GM19099 (cell line): Measurements from ENCODE around the gene PHLDB2.

Experiments
- POLR2A ChIP-seq: IDR thresholded peaks from 3 replicates; pipeline ENCODE4 v1.6.1; 2011; ENCODE audit warnings: low read depth; ENCODE audit not compliant: insufficient read length; ENCODE audit errors: extremely low read depth

PHLDB2 gene

GRCh38 chr3:111952086-111952485 lies 93.0 kb downstream of the PHLDB2 start:
- TF ChIP-seq POLR2A, result no peak

DNA sequence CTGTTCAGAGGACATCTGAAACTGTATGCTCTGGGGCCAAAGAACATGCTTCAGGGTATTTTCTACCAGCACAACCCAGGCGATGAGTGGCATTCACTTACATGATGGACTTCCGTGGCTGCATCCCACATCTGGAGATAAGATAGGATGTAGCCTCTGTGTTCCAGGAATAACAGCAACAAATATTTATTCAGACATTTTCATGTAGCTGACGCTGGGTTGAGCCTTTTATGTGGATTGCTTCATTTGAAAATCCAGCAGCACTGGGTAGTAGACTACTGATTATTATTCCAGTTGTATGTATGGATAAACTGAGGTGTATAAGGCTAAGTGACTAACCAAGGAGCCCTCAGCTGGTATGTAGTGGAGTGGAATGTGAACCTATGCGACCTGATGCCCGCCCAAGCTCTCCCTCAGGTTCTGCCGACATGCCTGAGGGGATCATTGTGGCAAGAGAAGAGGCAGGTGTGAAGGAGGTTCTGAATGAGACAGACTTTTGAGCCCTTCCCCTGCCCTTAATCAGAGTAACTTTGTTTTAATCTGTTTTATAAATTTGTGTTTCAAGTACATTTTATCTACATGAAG lies 93.9 kb downstream of the PHLDB2 start:
- TF ChIP-seq POLR2A, result no peak

GRCh38 chr3:111954228-111954990 lies 95.3 kb downstream of the PHLDB2 start:
- TF ChIP-seq POLR2A, result no peak

DNA sequence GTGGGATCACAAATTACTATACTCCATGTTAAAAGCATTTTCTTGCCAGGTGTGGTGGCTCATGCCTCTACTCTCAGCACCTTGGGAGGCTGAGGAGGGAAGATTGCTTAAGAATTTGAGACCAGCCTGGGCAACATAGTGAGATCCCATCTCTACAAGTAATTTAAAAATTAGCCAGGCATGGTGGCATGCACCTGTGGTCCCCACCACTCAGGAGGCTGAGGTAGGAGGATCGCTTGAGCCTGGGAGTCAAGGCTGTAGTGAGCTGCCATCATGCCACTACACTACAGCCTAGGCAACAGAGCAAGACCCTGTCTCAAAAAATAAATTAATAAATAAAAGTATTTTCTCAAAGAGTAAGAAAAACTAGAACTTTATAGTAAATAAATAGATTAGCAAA lies 96.8 kb downstream of the PHLDB2 start:
- no peak for TF ChIP-seq POLR2A

DNA sequence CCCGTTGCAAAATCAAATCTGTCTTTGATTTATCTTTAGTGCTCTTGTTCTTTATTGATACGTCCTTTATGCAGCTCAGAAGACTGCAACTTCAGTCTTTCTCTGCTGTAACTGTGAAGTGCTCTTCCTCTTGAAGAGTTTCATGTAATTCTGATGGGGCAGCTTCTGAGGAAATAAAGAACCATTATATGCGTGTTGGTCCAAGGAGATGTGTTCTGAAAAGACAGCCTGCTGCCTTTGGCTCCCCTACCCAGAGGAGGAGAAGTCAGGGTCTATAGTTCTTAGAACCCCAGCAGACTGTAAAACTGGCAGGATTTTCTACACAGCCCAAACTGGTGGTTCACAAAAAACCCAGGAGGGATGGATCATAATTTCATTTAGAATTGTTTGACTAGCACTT lies 97.4 kb downstream of the PHLDB2 start:
- TF ChIP-seq POLR2A, result no peak

- TF ChIP-seq POLR2A, result no peak
These were observed 98.1 kb downstream of the PHLDB2 start for GRCh38 chr3:111956995-111957734.

GRCh38 chr3:111961461-111962164 lies 102.5 kb downstream of the PHLDB2 start:
- no peak for TF ChIP-seq POLR2A

DNA sequence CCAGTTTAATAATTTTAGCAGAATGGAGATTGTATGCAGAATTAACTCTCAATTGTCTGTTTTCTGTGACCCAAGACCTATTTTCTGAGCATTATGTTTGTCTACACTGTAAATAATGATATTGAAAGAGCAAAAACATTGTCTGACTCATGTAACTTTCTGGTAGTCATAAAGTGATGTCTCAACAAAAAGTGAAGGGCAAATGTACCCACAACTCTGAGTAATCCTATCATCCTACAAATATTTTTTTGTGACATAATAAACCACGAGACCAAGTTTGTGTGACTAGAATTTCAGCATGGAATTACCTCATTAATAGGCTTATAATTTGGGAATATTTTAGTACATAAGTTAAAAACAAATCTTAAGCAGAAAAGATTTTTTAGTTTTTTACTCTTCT lies 104.4 kb downstream of the PHLDB2 start:
- TF ChIP-seq POLR2A, result no peak

DNA sequence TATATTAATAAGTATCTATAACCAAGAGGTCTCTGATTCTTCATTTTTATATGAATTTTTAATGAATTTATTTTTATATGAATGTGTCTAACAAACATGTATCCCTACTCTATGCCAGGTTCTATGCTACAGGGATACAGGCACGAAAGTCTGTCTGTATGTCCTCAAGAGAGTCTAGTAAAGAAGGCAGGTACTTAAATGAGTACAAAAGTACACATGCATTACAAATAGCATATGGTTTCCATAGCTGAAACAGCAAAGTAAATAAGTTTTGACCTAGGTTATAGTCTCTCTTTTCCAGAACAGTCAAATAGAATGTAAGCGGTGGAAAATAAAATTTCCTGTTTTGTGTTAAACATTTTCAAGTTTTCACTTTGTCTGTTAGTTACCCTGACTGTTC lies 106.4 kb downstream of the PHLDB2 start:
- no peak for TF ChIP-seq POLR2A

DNA sequence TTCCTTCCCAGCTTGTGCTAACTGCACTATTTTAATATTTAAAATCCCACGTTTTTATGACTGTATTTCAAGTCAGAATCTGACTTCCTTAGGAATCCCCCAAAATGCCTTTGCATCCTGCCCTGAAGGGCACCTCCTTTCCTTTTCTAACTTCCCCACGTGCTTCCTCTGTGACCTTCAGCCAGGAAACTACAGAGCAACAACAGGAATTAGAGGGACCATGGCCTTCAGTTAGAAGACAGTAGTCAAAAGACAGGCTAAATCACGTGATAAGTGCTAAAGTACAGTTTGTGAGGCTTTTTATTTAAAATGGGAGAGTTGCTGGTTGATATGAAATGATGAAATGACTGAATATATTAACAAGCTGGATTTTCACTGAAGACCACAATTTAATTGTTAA lies 108.0 kb downstream of the PHLDB2 start:
- TF ChIP-seq POLR2A, result no peak

DNA sequence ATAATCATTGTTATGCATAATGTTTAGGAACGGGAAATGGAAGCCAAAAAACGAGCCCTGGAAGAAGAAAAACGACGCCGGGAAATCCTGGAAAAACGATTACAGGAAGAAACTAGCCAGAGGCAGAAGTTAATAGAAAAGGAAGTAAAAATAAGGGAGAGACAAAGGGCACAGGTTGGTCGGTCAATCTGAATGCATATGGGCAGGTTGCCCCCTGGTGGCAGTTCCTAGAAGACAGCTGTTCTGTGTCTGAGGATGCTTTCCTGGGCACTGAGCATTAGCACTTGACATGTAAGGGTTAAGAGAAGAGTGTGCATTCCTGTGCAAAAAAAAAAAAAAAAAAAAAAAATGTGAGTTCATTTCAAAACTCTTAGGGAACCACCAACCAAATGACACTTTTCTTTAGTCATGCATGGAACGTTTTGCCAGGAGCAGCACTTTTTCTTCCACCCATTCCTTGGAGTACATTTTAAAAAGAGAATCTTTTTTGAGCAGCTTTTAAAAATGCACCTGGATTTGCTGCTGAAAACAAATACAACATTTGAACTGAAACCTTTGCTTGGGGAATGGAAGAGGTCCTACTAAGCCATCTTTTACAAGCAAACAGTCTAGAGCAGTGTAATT lies 108.7 kb downstream of the PHLDB2 start:
- TF ChIP-seq POLR2A, result no peak

GRCh38 chr3:111968319-111969054 lies 109.4 kb downstream of the PHLDB2 start:
- no peak for TF ChIP-seq POLR2A

DNA sequence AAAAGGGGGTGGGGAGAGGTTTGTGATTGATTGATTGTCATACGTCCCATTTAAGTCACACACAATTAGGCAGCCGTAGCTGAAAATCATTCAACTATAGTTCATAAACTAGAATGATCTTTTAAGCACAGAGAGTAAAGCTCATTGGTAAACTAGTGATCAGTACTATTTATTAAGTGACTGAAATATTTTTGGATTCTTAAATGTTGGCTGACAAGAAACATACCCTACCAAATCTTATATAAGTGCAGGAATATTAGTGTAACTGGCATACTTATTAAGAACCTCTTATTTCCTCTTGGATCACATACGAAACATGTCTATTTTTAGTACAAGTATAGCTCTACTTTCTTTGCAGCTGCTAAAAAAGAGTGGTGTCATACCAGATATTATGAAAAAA lies 111.3 kb downstream of the PHLDB2 start:
- no peak for TF ChIP-seq POLR2A

DNA sequence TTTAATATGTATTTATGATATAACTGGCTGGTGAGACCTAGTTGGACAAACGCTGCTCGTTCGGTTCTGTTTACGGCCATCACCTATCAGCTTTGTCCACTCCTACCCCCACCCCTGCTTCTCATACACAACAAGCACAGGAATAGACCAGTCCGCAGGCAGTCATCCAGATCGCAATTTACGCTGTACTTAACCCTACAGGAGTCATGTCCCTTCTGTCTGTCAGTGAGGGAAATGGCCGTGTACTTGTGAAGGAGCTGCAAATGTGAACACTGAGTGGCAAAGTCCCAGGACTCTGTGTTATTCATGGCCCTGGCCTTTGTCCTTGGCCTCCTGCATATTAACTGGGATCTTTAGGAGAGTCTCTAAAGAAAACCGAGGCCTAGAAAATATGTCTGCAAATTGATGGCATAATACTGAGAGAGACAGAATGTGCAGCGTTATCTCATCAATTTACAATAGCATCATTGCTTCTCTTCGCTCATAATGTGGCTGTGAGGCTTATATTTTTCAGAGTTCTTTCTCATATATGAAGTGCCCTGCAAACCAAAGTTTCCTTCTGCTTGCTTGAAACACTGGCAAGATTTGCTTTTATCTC lies 112.6 kb downstream of the PHLDB2 start:
- no peak for TF ChIP-seq POLR2A
